SK-N-SH treated with all-trans-retinoic acid at 6 μM for 48 hours (cell line): ENCODE data around the gene KIAA0753.

Experiments used
- ATAC-seq: fragments of 200-7000 bp; cut with Tn5 transposase; 3 replicates; pipeline ENCODE4 v1.9.1; 2020; ENCODE audit warnings: mild to moderate bottlenecking, moderate library complexity
- ARNTL ChIP-seq: fragments of 450-650 bp; formaldehyde crosslinking; IDR thresholded peaks from 2 replicates; pipeline ENCODE4 v1.5.0; 2020; ENCODE audit warnings: low read depth, mild to moderate bottlenecking, moderate library complexity, borderline replicate concordance
- BACH2 ChIP-seq: fragments of 250-450 bp; sonication (Bioruptor Pico); IDR thresholded peaks from 2 replicates; pipeline ENCODE4 v1.9.0; 2021; ENCODE audit warnings: mild to moderate bottlenecking, borderline replicate concordance
- CSDC2 ChIP-seq: fragments of 250-450 bp; sonication (Bioruptor Pico); IDR thresholded peaks from 2 replicates; pipeline ENCODE4 v1.5.0; 2020; ENCODE audit warnings: mild to moderate bottlenecking, moderate library complexity
- GLIS3 ChIP-seq: fragments of 250-450 bp; sonication (Bioruptor Pico); IDR thresholded peaks from 2 replicates; pipeline ENCODE4 v1.5.0; 2020; ENCODE audit warnings: mild to moderate bottlenecking, moderate library complexity
- ISL1 ChIP-seq: fragments of 250-450 bp; sonication (Bioruptor Pico); IDR thresholded peaks from 2 replicates; pipeline ENCODE4 v2.1.2; 2022; ENCODE audit warnings: mild to moderate bottlenecking, moderate library complexity
- OSR1 ChIP-seq: fragments of 250-450 bp; sonication (Bioruptor Pico); IDR thresholded peaks from 2 replicates; pipeline ENCODE4 v1.8.0; 2022; ENCODE audit warnings: moderate library complexity, mild to moderate bottlenecking, inconsistent platforms
- PPARA ChIP-seq: fragments of 250-450 bp; sonication (Bioruptor Pico); IDR thresholded peaks from 2 replicates; pipeline ENCODE4 v1.5.0; 2020; ENCODE audit warnings: mild to moderate bottlenecking, borderline replicate concordance
- RARB ChIP-seq: fragments of 250-450 bp; sonication (Bioruptor Pico); IDR thresholded peaks from 2 replicates; pipeline ENCODE4 v1.8.0; 2021; ENCODE audit warnings: mild to moderate bottlenecking, moderate library complexity
- TCF4 ChIP-seq: fragments of 250-450 bp; sonication (Bioruptor Pico); IDR thresholded peaks from 2 replicates; pipeline ENCODE4 v1.8.0; 2021; ENCODE audit warnings: mild to moderate bottlenecking, moderate library complexity, borderline replicate concordance
- TOX ChIP-seq: fragments of 250-450 bp; sonication (Bioruptor Pico); IDR thresholded peaks from 2 replicates; pipeline ENCODE4 v1.8.0; 2021; ENCODE audit warnings: mild to moderate bottlenecking, moderate library complexity, borderline replicate concordance
- ZC3H10 ChIP-seq: fragments of 250-450 bp; sonication (Bioruptor Pico); IDR thresholded peaks from 2 replicates; pipeline ENCODE4 v1.5.1; 2021; ENCODE audit warnings: mild to moderate bottlenecking, moderate library complexity
- ZFP3 ChIP-seq: fragments of 250-450 bp; sonication (Bioruptor Pico); IDR thresholded peaks from 2 replicates; pipeline ENCODE4 v1.5.0; 2020; ENCODE audit warnings: mild to moderate bottlenecking, moderate library complexity
- ZNF565 ChIP-seq: fragments of 450-650 bp; formaldehyde crosslinking; conservative IDR thresholded peaks from 2 replicates; pipeline ENCODE4 v1.5.0; 2020; ENCODE audit warnings: low read depth, mild to moderate bottlenecking, moderate library complexity
- ZNF70 ChIP-seq: fragments of 450-650 bp; formaldehyde crosslinking; IDR thresholded peaks from 2 replicates; pipeline ENCODE4 v1.5.0; 2020; ENCODE audit warnings: mild to moderate bottlenecking, moderate library complexity
- TF ChIP-seq, protein P1 (sequence below): fragments of 250-450 bp; sonication (Bioruptor Pico); IDR thresholded peaks from 2 replicates; pipeline ENCODE4 v1.8.0; 2020; ENCODE audit warnings: mild to moderate bottlenecking, moderate library complexity, borderline replicate concordance
- TF ChIP-seq, protein P2 (sequence below): fragments of 250-450 bp; sonication (Bioruptor Pico); IDR thresholded peaks from 2 replicates; pipeline ENCODE4 v1.5.0; 2020; ENCODE audit warnings: mild to moderate bottlenecking, moderate library complexity
- TF ChIP-seq, protein P3 (sequence below): fragments of 250-450 bp; sonication (Bioruptor Pico); IDR thresholded peaks from 2 replicates; pipeline ENCODE4 v1.8.0; 2021; ENCODE audit warnings: low read depth, mild to moderate bottlenecking, moderate library complexity, borderline replicate concordance
- TF ChIP-seq, protein P4 (sequence below): fragments of 250-450 bp; sonication (Bioruptor Pico); IDR thresholded peaks from 2 replicates; pipeline ENCODE4 v1.5.1; 2021; ENCODE audit warnings: mild to moderate bottlenecking, moderate library complexity

KIAA0753 gene

DNA sequence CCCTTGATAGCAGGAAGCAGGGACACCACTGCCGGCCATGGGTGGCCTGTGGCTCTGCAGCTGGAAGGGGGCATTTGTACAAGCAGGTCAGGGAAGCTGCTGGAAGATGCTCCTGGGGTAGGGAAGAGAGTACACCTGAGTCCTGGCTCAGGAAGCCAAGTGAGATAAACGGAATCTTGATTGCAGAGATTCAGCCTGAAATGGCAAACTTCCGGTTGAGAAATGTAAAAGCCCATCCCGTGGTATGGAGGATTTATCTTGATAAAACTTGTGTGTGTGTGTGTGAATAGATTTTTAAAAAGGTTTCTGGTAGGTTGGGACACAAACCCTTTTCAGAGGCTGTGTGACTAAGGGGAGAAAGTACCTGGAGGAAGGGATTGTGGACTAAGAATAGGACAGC, 40.7 kb upstream of the KIAA0753 start:
- TF ChIP-seq ZC3H10 (CRISPR knock-in tag) = no peak
- TF ChIP-seq TOX (CRISPR knock-in tag) = no peak
- no peak for TF ChIP-seq GLIS3 (CRISPR knock-in tag)
- TF ChIP-seq ZFP3 (CRISPR knock-in tag) = no peak
- TF ChIP-seq RARB (CRISPR knock-in tag) = no peak
- TF ChIP-seq OSR1 (CRISPR knock-in tag) = no peak
- no peak for ATAC-seq

DNA sequence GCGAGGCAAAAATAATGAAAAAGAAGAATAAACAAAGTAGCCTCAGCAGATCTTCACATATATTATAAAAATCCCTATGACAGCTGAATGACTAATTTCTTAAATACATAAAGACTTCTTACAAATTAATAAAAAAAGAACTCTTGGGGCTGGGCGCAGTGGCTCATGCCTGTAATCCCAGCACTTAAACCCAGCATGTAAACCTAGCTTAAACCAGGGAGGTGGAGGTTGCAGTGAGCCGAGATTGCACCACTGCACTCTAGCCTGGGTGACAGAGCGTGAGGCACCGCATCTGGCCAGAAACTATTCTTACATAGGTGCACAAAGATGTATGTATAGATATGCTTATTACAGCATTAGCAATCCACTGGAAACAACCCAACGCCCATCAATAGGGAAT, 38.7 kb upstream of the KIAA0753 start:
- no peak for ATAC-seq
- TF ChIP-seq TCF4 (no peak), OSR1 (CRISPR knock-in tag) (no peak), GLIS3 (CRISPR knock-in tag) (no peak), ZFP3 (CRISPR knock-in tag) (no peak)
- TF ChIP-seq, protein P1, sequence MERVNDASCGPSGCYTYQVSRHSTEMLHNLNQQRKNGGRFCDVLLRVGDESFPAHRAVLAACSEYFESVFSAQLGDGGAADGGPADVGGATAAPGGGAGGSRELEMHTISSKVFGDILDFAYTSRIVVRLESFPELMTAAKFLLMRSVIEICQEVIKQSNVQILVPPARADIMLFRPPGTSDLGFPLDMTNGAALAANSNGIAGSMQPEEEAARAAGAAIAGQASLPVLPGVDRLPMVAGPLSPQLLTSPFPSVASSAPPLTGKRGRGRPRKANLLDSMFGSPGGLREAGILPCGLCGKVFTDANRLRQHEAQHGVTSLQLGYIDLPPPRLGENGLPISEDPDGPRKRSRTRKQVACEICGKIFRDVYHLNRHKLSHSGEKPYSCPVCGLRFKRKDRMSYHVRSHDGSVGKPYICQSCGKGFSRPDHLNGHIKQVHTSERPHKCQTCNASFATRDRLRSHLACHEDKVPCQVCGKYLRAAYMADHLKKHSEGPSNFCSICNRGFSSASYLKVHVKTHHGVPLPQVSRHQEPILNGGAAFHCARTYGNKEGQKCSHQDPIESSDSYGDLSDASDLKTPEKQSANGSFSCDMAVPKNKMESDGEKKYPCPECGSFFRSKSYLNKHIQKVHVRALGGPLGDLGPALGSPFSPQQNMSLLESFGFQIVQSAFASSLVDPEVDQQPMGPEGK (CRISPR knock-in tag) = no peak

DNA sequence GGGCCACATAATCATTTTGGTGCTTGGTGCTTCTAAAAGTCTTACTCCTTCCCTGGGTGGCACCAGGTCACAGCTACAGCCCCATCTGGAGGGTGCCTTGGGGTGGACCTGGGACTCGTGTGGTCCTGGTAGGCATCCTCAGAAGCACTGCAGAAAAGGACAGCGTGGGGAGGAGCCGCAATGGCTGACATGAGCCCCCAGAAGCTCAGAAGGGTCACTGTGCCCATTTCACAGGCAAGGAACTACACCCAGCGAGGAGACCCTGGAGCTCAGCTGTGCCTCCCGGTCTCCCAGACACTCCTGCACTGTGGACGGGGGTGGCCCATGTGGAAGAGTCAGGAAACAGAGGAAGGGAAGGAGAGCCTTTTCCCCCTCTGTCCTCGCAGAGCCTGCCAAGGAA, 37.4 kb upstream of the KIAA0753 start:
- ATAC-seq = no peak
- no peak for TF ChIP-seq CSDC2
- TF ChIP-seq GLIS3 (CRISPR knock-in tag) = no peak
- TF ChIP-seq ZNF565 (CRISPR knock-in tag) = no peak
- no peak for TF ChIP-seq TOX (CRISPR knock-in tag)
- no peak for TF ChIP-seq RARB (CRISPR knock-in tag)
- TF ChIP-seq ZC3H10 (CRISPR knock-in tag) = no peak
- no peak for TF ChIP-seq TCF4
- TF ChIP-seq OSR1 (CRISPR knock-in tag) = no peak
- TF ChIP-seq BACH2 = no peak
- TF ChIP-seq, protein P1 (CRISPR knock-in tag) = no peak
- no peak for TF ChIP-seq PPARA (CRISPR knock-in tag)

DNA sequence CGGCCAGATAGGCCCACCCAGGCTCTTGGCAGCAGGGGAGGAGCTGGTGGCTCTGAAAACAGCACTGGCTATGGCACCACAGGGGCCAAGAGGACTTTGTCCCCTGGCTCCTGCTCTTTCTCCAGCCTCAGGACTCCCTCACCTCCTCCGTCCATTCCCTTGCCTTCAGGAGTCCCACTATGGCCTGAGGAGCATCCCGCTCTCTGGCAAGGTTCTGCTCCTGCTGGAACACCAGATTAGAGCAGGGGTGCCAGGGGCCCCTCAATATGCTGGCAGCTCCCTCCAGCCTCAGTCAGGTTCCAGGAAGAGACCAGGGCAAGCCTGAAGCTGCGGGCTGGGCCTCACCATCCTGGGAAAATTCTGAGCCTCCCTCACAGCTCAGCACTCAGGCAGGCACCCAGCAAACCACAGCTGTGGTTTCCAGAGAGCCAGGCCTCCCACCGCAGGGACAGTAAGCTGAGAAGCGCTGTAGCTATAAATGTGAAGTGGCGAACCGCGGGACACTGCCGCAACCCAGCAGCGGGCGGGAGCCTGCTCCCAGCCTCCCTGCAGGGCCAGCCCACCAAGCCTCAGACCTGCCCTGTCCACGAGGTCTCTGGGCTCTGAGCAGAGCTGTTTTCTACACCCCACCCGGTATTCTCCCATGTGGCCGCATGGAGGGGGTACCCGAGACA, 36.8 kb upstream of the KIAA0753 start:
- peak; percentile 39 for ATAC-seq
- TF ChIP-seq TOX (CRISPR knock-in tag) = no peak
- TF ChIP-seq, protein P2, sequence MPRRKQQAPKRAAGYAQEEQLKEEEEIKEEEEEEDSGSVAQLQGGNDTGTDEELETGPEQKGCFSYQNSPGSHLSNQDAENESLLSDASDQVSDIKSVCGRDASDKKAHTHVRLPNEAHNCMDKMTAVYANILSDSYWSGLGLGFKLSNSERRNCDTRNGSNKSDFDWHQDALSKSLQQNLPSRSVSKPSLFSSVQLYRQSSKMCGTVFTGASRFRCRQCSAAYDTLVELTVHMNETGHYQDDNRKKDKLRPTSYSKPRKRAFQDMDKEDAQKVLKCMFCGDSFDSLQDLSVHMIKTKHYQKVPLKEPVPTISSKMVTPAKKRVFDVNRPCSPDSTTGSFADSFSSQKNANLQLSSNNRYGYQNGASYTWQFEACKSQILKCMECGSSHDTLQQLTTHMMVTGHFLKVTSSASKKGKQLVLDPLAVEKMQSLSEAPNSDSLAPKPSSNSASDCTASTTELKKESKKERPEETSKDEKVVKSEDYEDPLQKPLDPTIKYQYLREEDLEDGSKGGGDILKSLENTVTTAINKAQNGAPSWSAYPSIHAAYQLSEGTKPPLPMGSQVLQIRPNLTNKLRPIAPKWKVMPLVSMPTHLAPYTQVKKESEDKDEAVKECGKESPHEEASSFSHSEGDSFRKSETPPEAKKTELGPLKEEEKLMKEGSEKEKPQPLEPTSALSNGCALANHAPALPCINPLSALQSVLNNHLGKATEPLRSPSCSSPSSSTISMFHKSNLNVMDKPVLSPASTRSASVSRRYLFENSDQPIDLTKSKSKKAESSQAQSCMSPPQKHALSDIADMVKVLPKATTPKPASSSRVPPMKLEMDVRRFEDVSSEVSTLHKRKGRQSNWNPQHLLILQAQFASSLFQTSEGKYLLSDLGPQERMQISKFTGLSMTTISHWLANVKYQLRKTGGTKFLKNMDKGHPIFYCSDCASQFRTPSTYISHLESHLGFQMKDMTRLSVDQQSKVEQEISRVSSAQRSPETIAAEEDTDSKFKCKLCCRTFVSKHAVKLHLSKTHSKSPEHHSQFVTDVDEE (CRISPR knock-in tag) = no peak
- no peak for TF ChIP-seq BACH2
- no peak for TF ChIP-seq OSR1 (CRISPR knock-in tag)
- TF ChIP-seq ARNTL = no peak
- TF ChIP-seq, protein P3, sequence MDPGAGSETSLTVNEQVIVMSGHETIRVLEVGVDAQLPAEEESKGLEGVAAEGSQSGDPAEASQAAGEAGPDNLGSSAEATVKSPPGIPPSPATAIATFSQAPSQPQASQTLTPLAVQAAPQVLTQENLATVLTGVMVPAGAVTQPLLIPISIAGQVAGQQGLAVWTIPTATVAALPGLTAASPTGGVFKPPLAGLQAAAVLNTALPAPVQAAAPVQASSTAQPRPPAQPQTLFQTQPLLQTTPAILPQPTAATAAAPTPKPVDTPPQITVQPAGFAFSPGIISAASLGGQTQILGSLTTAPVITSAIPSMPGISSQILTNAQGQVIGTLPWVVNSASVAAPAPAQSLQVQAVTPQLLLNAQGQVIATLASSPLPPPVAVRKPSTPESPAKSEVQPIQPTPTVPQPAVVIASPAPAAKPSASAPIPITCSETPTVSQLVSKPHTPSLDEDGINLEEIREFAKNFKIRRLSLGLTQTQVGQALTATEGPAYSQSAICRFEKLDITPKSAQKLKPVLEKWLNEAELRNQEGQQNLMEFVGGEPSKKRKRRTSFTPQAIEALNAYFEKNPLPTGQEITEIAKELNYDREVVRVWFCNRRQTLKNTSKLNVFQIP (CRISPR knock-in tag) = no peak
- no peak for TF ChIP-seq ZNF70 (CRISPR knock-in tag)
- no peak for TF ChIP-seq ISL1 (CRISPR knock-in tag)
- TF ChIP-seq, protein P4, sequence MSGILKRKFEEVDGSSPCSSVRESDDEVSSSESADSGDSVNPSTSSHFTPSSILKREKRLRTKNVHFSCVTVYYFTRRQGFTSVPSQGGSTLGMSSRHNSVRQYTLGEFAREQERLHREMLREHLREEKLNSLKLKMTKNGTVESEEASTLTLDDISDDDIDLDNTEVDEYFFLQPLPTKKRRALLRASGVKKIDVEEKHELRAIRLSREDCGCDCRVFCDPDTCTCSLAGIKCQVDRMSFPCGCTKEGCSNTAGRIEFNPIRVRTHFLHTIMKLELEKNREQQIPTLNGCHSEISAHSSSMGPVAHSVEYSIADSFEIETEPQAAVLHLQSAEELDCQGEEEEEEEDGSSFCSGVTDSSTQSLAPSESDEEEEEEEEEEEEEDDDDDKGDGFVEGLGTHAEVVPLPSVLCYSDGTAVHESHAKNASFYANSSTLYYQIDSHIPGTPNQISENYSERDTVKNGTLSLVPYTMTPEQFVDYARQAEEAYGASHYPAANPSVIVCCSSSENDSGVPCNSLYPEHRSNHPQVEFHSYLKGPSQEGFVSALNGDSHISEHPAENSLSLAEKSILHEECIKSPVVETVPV (CRISPR knock-in tag) = no peak
- TF ChIP-seq ZNF565 (CRISPR knock-in tag) = no peak
- no peak for TF ChIP-seq GLIS3 (CRISPR knock-in tag)
